ENCODE results near the gene TFAP2B. TPM values are rescaled to one million over a fixed set of nuclear protein-coding genes. Genes with fewer than 3 reads are reported as not detected.

Gene TFAP2B
- total and polyA plus RNA-seq, 12 donors, result 0.01 to 0.07 TPM; not detected in 10

GRCh38 chr6:50816947-50817645, 1.6 kb upstream of the TFAP2B start:
- TF ChIP-seq, protein P1, sequence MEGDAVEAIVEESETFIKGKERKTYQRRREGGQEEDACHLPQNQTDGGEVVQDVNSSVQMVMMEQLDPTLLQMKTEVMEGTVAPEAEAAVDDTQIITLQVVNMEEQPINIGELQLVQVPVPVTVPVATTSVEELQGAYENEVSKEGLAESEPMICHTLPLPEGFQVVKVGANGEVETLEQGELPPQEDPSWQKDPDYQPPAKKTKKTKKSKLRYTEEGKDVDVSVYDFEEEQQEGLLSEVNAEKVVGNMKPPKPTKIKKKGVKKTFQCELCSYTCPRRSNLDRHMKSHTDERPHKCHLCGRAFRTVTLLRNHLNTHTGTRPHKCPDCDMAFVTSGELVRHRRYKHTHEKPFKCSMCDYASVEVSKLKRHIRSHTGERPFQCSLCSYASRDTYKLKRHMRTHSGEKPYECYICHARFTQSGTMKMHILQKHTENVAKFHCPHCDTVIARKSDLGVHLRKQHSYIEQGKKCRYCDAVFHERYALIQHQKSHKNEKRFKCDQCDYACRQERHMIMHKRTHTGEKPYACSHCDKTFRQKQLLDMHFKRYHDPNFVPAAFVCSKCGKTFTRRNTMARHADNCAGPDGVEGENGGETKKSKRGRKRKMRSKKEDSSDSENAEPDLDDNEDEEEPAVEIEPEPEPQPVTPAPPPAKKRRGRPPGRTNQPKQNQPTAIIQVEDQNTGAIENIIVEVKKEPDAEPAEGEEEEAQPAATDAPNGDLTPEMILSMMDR (IDR thresholded peaks at IDR 0.05), result no peak
- no peak overlapping the region for H3K27ac ChIP-seq
- no peaks in the 10 kb centered on the region for H3K36me3 ChIP-seq
- intact Hi-C loops (cut with DNase I), result loop anchor here in 8 of 10 donors (2.0 to 10.0 kb wide), 7 partner anchors 1140 to 1448 kb away; no protein-coding TSS in a partner anchor
- ATAC-seq, result no peak
- H3K9me3 ChIP-seq, result no peaks in the 10 kb centered on the region
- no peak for DNase-seq
- H3K4me1 ChIP-seq, result peaks cover 0 to 27% (median 7%) of the 10 kb centered on the region in 9 donors
- peaks cover 20 to 99% (median 91%) of the 10 kb centered on the region in 7 donors for H3K27me3 ChIP-seq
- H3K4me3 ChIP-seq, result no peak overlapping the region
- WGBS, 2 donors, result 8% methylated on average over 15 of the region's 15 CpGs

DNA sequence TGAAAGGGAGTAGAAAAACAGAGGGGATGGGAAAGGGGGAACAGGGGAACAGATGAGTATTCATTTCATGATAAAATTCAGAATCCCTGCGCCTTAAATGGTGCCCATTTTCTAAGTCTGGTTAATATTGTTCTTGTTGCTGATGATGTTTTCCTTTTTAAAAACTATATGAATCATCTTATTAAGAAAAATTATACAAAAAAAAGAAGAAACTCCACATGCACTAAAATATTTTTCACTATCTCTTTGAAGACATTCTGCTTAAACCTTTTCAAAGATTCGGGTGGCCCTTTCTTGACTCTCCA, 1.1 kb upstream of the TFAP2B start:
- intact Hi-C loops (cut with DNase I), result loop anchor here in 8 of 10 donors (2.0 to 10.0 kb wide), 7 partner anchors 1140 to 1447 kb away; no protein-coding TSS in a partner anchor
- ATAC-seq, result no peak
- DNase-seq, result no peak
- TF ChIP-seq, protein P1 (IDR thresholded peaks at IDR 0.05), result no peak
- WGBS, 2 donors, result 6 to 16% methylated on average over 2 of the region's 2 CpGs
- Histone ChIP-seq H3K27me3 (peaks cover 20 to 100% (median 96%) of the 10 kb centered on the region in 7 donors), H3K4me1 (peaks cover 0 to 27% (median 7%) of the 10 kb centered on the region in 9 donors), H3K36me3 (no peaks in the 10 kb centered on the region), H3K9me3 (no peaks in the 10 kb centered on the region), H3K4me3 (no peak overlapping the region), H3K27ac (no peak overlapping the region)

- intact Hi-C loops (cut with DNase I), result loop anchor here in 8 of 10 donors (5.0 to 10.0 kb wide), 6 partner anchors 1139 to 1447 kb away; no protein-coding TSS in a partner anchor
Measured at GRCh38 chr6:50818020-50818419, 651 bp upstream of the TFAP2B start.

DNA sequence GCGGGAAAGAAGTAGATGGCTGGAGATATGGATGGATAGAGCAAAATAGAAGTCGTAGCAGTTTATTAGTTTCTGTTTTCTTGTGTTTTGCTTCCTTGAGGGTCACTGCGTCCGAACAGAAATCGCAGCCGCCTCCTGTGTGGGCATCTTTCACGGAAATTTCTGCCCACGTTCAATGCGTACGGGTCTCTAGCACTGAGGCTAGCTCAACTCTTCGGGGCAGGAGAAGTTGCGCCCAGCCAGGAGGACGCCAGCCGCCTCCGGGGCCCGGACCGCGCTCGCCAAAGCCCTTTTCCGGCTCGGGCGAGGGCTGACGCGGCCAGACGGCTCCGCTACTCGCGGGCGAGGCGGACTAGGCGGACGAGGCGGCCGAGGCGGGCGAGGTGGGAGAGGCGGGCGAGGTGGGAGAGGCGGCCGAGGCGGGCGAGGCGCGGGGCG, 814 bp downstream of the TFAP2B start:
- peak overlapping the region in 5 of 10 donors; percentile 15 to 27 (median 18) for H3K4me3 ChIP-seq
- H3K27ac ChIP-seq, result no peak overlapping the region
- WGBS, 2 donors, result 1 to 2% methylated on average over 45 of the region's 45 CpGs
- peak in 1 of 8 donors; percentile 41 for ATAC-seq
- no peaks in the 10 kb centered on the region for H3K36me3 ChIP-seq
- no peaks in the 10 kb centered on the region for H3K9me3 ChIP-seq
- TF ChIP-seq, protein P1 (IDR thresholded peaks at IDR 0.05), result no peak
- peaks cover 0 to 27% (median 7%) of the 10 kb centered on the region in 9 donors for H3K4me1 ChIP-seq
- H3K27me3 ChIP-seq, result peaks cover 34 to 100% (median 99%) of the 10 kb centered on the region in 7 donors
- no peak for DNase-seq
- intact Hi-C loops (cut with DNase I), result loop anchor here in 8 of 10 donors (5.0 to 10.0 kb wide), 6 partner anchors 1138 to 1445 kb away; no protein-coding TSS in a partner anchor

More at GRCh38 chr6:50818020-50818419, 651 bp upstream of the TFAP2B start:
- TF ChIP-seq, protein P1 (IDR thresholded peaks at IDR 0.05), result no peak
- WGBS, 2 donors, result 5 to 7% methylated on average over 6 of the region's 6 CpGs
- no peak overlapping the region for H3K27ac ChIP-seq
- peaks cover 24 to 100% (median 96%) of the 10 kb centered on the region in 7 donors for H3K27me3 ChIP-seq
- H3K4me1 ChIP-seq, result peaks cover 0 to 27% (median 7%) of the 10 kb centered on the region in 9 donors
- no peak for DNase-seq
- no peak overlapping the region for H3K4me3 ChIP-seq
- ATAC-seq, result no peak
- no peaks in the 10 kb centered on the region for H3K36me3 ChIP-seq
- H3K9me3 ChIP-seq, result no peaks in the 10 kb centered on the region

All from heart right ventricle (tissue), 16 donors.